ENCODE data around the gene TNS3.
A peak's percentile ranks its signal among the peaks of the same experiment; 100 is the strongest.

Gene TNS3

DNA sequence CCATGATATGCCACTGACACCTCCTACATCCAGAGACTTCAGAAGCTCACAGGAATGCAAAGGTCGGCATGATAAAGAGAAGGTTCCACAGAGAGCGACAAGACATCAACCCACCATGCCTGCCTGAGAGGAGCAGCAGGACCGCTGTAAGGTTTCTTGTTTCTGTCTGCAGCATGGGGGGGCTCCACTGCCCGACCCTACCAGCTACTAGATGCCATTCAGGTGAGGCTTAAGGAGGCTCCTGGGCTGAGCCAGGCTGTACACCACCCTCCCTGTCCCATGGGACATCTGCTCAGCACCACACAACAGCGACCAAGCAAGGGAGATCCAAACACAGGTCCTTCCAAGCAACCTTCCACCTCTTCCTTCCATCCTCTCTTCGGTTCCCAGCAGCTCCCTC lies 234.6 kb downstream of the TNS3 start:
- no peak for DNase-seq (ENCODE audit: low spot score)

DNA sequence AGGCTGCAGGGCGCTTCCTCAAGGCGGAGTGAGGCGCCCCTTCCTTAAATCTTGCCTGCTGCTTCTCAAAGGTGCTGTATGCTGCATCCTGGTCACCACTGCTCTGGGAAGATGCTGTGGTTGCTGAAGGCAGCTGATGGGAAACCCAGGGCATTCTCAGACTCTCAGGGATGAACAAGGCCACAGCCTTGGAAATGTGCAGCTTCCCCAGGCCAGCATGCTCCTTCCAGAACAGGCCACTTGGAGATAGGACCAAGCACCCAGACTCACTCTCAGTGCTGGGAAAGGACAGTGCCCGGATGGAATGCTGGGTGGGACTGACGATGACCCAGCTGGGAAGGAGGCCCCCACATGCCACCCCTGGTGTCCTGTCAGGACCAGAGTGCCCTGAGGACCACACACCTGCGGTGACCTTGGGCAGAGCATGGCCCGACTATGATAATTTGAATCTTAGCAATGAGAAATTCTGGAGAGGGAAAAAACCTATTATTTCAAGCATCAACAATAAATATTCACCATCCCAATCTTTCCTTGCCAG lies 235.5 kb downstream of the TNS3 start:
- DNase-seq (ENCODE audit: low spot score), result no peak

DNA sequence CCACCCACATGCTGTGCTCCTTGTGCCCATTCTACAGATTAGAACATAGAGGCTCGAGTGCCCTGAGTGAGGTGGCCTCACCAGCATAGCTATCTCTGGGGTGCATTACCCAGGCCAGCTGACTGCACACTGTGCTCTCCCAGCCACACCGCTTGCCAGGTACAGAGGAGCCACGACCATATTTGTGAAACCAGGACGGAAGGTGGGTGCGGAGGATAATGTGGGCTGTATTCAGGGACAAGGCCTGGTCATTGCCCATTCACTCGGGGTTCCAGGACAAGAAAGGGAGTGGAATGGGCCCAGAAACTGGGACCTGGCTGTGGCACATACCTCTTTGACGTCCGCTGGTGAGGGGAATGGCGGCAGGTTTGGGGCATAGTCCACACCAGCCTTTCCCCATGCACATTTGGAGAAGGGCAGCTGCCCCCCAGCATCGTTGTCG lies 236.0 kb downstream of the TNS3 start:
- no peak for DNase-seq (ENCODE audit: low spot score)

DNA sequence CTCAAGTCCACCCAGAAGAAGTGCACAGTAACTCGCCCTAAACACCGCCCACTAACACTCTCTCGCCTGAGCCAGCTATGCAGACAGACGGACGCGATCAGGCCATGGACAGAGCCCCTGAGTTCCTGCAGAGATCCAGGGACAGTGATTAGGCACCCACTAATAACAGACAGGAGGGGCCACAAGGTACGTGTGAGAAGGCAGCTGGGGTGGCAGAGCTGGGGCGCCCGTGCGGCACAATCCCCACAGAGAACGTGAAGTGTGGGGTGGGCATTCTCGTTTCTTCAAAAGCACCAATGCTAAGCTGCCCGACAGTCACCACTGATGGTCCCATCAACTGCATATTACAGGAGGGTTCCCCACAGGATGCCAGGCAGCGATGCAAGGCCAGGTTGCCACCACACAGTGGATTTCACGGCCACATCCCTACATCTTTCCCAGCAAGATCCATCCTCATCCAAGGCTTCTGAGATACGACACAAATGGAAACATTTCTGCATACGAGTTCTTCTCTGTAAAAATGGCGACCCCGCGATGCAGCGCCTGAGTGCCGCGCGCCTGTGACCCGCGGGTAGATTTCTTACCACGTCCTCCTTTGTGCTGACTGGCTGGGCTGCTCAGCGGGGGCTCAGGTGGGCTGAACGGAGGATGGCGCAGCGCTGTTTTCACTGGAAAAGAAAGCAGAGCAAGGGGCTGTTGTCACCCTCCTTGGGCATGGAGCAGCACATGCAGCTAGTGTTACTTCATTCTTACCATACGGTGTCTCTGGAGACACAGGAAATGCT lies 237.5 kb downstream of the TNS3 start:
- no peak for DNase-seq (ENCODE audit: low spot score)

DNA sequence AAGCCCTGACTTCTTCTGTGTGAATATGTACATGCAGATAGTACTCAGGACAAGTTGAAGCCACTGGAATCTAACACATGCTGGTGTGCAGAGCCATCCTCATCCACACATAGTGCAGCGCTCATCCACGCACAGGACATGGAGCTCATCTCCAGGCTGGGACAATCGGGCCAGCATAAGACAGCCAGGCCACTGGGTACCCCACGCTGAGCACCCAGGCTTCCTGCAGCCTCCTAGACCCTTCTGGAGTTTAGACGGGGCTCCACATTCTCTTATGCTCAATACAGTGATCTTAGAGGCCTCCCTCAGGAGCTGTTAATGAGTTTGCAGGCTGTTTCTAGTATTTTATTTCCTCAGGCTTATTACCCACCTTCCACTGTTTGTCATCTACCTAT lies 238.9 kb downstream of the TNS3 start:
- DNase-seq (ENCODE audit: low spot score), result no peak

DNA sequence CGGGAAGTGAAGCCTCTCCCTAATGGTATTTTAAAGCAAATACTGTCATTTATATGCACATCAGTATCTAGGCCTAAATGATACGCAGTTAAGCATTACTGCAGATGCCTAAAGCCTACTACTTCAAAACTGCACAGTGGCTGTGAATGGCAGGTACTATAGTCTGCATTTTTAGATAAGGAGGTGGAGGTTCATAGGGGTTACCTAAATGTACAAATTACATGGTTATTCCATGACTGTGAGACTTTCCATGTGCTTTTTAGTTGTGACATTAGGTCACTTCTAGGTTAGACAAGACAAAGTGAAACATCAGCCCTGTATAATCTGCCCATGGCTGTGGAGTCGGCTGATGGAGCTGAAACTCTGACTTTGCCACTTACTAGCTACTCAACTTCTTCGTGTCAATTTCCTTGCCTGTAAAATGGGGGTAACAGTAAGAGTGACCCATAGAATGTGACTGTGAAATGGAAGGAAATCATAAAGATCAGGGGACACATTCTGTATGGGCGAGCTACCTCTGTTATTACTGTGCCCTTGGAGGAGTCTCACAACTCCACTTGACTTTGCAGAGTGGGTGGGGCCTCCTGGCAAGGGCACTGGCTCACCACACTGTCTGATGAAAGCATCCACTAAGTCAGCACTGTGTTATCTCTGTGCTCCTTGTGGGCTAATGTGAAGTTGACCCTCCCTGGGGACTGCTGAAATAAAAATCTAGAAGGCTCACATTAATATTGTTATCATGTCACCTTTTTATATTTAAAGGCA lies 239.4 kb downstream of the TNS3 start:
- DNase-seq (ENCODE audit: low spot score), result no peak

DNA sequence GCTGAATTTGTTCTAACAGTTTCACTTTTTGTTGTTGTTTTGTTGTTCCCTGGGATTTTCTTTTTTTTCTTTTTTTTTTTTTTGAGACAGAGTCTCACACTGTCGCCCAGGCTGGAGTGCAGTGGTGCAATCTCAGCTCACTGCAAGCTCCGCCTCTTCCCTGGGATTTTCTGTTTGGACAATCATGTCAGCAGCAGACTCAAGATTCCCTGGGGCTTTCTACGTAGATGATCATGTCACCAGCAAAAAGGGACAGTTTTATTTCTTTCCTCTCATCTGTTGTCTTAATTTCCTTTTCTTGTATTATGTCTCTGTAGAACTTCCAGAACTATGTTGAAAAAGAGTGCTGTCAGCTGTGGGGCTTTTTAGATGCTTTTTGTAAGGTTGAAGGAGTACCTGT lies 241.4 kb downstream of the TNS3 start:
- DNase-seq (ENCODE audit: low spot score), result no peak

DNA sequence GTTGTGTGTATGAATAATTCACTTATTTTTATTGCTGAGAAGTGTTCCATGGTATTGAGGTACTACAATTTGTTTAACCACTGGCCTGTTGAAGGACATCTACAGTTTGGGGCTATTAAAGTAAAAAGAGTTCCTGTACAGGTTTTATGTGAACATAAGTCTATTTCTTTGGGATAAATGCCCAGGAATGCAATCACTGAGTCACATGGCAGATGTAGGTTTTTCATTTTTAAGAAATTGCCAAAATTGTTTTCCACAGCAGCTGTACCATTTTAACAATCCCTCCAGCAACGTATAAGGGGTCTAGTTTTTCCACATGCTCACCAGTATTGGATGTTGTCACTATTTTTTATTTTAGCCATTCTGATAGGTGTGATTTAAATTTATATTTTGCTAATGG lies 243.9 kb downstream of the TNS3 start:
- no peak for DNase-seq (ENCODE audit: low spot score)

DNA sequence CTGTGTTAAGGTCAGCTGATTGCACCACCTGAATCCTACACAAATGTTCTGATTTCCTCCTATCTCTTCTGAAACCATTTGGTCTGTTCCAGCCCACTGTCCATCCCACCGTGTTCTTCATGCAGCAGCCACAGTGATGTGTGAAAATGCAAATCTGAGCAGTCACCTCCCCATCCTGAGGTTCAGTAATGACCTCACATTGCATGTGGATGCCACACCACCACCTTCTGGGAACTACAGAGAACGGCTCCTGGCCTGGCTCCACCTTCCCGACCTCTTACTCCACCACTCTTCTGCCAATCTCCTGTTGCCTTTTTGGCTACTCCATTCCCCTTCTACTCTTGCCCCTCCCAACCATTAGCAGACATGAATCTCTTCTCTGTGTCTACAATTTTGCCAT lies 244.4 kb downstream of the TNS3 start:
- DNase-seq (ENCODE audit: low spot score), result peak; percentile 56

DNA sequence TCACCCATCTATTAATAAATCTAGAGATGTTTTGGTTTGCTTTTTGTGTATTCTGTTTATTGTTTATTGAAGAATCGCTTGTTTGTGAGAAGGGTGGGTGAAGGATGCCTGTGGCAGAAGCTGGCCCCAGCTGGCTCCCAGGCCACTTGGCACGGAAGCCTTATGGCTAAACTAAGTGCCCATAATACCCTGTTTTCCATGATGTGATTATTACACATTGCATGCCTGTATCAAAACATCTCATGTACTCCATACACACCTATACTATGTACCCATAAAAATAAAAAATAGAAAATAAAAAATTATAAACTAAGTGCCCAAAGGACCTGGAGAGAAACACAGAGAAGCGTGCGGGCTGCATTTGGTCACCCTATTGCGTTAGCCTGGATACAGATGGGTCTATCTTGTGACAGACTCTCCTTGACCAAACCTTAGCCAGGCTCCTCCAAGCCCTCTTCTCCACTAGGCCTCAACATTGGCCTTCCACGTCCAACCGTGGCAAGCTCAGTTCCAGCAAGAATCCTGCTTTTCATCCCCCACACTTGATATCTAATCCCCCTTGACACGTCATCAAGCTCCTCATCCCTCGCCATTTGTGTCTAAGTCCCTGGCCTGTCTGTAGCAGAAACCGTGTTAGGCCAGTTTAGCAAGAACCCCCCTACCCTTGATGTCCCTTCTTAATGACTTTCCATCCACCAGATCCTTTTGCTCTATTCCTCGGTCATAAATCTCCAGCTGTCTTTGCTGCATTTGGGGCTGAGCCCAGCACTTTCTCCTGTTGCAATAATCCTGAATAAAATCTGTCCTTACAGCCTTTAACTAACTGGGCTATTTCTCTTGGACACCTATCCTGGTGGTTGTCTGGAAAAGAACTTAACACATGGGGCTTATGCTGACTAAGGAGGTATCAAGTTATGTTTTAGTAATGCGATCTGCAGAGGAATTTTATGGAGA lies 245.2 kb downstream of the TNS3 start:
- DNase-seq (ENCODE audit: low spot score), result no peak

DNA sequence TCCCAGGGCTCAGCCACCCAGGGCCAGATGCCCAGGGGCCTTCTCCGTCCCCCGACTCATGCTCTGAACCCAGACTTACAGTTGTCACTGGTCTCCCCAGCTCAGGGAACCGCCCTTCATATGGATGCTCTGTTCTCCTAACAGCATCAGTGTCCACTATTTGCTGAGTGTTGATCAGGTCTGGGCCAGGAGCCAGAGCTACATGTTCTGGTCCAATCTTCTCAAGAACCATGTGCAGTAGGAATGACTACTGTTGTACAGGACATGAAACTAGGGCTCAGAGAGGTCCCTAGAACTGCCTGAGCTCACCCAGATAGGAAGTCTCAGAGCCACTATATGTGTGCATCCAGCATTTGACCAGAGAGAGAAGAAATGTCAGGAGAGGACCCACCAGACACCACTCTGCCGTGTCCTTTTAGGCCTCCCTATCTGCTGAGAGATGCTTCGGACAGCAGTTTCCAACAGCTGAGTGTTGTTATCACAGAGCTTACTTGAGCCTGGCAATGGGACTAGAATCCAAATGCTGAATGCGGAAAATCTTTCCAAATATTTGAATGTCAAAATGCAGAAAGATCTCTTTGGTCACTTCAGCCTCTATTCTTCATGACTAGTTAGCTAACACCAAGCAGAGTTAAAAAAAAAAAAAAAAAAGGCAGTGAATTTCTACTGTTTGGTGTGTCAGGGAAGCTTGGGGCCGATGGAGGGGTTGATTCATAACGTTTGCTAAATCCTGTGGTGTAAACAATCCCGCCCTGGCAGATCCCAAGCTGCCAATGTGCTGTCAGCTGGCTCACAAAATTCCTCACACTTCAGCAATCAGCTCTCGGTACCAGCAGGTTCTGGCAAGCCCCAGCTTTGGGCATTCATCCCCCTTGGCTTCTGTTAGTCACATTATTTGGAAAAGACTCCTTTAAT lies 246.1 kb downstream of the TNS3 start:
- no peak for DNase-seq (ENCODE audit: low spot score)

DNA sequence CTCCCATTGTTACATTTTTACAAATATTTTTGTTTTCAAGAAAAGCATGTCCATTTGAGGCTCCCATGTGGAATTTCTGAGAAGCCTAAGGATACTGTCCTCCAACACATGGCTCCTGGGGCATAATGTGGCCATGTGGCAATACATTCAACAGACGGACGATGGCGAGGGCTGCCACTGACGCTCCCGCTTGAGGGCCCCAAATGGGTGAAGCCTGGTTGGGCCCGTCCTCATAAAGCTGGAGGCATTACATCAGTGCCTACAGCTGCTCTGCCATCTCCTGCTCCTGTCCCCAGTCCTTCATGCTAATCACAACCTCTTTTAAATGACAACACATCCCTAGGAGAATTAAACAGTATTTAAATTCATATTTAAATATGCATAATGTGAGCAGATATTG lies 246.8 kb downstream of the TNS3 start:
- DNase-seq (ENCODE audit: low spot score), result no peak

DNA sequence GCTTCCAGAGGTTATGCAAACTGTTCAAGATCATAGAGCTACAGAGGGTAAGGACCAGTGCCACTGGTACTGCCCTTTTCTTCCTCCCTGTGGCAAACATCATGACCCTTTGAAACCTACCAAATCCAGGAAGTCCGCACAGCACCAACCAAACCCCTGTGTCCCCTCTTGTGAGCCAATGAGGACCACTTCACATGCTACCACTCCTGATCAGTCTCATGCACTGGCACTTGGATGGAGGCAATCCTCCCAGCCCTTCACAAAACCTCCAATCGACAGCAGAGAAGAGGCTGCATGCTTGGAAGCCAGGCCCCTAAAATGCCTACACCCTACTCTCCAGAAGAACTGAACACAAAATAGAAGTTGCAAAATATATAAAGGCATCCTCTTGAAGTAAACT lies 248.0 kb downstream of the TNS3 start:
- no peak for DNase-seq (ENCODE audit: low spot score)

DNA sequence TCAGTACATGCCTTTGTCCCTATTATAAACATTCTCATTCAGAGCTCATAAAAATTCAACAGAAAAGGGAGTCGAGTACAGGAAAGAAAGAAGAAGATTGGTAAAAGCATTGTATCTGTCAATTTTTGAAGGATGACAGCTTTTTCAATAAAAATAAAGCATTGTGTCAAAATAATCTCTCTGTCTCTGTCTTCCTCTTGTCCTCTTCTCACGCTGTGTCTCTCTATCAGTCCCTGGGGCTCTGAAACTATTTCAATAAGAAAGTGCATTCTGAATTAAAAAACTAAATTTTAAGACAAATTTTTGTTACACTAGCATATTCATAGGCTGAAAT lies 248.4 kb downstream of the TNS3 start:
- no peak for DNase-seq (ENCODE audit: low spot score)

DNA sequence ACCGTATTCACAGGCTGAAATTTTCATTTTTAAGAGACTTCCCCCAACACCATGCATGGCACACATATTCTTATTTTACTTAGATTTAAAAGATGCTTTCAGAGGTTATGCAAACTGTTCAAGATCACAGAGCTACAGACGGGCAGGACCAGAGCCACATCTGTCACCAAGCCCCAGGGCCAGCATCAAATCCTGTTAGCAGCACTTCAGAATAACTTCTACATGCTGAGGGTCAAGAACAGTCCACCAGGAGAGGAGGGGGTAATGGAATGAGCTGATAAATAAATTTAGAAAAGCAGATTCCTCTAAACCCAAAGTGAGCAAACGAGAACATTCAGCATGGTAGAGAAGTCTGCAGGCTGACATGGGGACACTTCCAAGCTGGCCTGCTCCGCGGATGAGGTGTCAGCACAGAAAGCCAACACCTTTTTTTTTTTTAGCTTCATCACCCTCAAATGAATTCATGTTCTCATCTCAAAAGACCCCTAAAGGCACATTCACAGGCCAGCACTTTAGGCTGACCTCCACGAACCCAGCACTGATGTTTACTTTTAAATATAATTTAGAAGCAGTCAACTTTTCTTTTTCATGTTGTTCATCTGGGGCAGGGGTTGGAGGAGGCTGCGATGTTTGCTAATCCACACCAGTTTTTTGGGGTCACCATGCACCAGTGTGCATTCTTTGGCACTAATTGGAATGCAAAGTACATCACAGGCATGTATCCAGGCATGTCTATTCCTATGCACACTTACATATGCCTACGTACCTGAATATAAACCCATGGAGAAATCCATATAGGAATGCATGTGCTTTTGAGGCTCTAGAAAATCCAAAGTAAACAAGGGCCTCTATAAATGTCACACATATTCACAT lies 249.0 kb downstream of the TNS3 start:
- DNase-seq (ENCODE audit: low spot score), result no peak

DNA sequence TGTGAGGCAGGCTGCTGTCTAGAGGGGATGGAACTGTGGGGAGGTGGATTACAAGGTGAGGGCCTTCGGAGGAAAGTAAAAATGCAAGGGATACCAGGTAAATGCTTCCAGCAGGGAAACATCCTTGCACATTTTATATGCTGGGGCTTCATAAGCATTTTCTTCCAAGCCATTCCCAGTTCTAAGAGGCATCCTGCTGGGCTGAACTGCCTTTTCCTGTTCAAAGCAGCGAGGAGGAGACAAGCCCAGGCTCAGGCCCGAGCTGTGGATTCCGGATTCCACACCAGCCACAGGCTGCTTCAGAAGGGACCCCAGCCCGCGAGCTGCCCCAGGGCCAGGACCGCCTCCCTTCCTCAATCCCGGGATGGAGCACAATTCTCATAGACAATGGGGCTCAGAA lies 249.7 kb downstream of the TNS3 start:
- no peak for DNase-seq (ENCODE audit: low spot score)

DNA sequence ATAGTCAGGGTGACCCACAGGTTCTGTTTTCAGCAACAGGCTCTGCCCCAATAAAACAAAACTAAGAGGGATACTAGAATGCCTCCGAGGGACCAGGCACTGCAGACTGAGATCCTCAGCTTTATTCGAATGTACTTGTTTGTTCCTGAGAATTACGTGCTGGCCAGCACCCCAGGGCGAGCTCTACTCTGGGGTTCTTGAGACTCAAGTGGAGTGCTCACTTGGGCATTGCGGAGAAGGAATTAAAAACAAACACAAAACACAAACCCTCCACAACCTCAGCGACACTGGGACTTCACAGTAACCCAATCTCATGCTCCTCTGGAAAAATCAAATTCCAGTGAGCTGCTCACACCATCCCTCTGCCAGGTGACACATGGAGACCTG lies 250.7 kb downstream of the TNS3 start:
- no peak for DNase-seq (ENCODE audit: low spot score)

DNA sequence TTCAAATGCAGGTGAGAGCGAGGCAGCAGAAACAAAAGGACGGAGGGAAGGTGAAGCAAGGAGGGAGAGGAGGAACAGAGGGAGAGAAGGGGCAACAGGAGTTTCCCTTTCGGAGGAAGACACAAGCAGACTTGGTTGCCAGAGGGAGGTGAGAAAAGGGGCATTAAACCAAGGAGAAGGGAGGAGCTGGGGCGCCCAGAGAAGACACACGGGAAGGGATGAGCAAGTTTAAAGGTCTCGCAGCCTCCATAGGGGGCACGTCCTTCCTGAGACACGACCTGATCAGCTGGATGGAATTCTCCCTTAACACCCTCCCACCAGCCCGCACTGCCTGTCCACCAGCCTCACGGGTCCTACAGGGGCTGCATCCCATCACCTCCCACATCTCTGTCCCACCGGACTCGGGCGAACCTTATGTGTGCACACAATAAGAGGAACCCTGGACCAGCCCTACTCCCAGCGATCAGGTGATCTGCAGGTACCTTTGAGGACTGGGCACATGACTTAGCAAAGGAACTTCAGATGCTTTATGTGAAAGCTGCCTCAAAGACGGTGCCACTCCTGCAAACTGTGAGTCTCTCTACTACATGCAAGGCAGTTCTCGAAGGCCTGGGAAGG lies 251.2 kb downstream of the TNS3 start:
- no peak for DNase-seq (ENCODE audit: low spot score)

DNA sequence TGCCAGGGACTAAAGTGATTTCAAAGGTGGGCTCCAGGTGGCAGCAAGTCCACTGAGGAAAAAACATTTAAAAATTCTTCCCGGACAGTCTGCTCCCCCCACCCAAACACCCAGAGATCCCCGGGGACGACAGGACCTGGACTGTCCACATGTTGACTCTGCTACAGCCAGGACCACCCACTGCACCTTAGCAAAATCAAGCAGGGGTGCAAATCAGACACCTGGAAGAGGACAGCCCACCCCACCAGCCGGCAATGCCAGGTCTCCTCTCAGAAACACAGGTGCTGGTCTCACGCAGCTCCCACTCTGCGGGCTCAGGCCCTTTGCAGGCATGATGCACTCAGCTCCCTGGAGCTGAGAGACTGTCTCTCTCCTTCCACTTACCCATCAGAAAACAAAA lies 251.9 kb downstream of the TNS3 start:
- no peak for DNase-seq (ENCODE audit: low spot score)
